ENCODE results near the gene ZNF292.
"Not testable (repeated sequence)": the region's sequence is repeated elsewhere in the genome, so short reads cannot be mapped to it uniquely, and the experiment has no call there.

ZNF292 gene

GRCh38 chr6:87274660-87275274, 119.4 kb downstream of the ZNF292 start:
- DNase-seq (ENCODE audit: low read depth in 2 of 2), result peak; percentile 12 to 30

DNA sequence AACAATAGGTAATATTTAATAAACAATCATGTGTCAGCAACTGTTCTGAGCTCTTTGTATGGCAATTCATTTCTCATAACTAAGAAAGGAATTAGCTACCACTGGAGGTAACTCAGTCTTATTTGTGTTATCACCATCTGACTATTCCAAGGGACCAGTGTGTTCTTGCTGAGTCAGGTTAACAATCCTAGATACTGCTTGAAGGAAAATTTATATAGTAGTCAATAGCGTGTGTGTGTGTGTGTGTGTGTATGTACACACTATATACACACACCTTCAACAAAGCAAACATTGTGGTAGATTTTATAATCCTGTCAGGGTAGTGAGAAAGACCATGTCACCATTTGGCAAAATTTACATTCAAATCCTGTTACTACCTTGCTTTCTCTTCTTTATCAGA, 121.3 kb downstream of the ZNF292 start:
- no peak for DNase-seq (ENCODE audit: low read depth in 2 of 2)

- no peak for DNase-seq (ENCODE audit: low read depth in 2 of 2)
These were observed 121.8 kb downstream of the ZNF292 start for GRCh38 chr6:87277123-87277522.

DNA sequence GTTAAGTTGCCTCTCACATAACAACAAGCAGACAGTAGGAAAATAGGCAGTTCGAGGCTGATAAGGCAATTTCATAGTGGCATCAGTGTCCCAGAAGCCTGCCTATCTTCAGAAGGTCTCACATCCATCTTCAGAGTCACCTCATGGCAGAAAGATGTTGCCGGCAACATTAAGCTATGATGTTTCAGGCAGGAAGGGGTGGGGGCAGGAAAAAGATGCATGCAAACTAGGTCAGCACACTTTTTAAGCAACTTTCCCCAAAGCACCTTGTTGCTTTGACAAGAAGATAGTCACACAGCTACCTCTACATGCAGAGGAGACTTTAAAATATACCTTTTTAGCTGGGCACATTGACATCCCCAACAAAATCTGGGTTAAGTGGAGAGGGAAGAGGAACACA, 123.8 kb downstream of the ZNF292 start:
- DNase-seq (ENCODE audit: low read depth in 2 of 2), result no peak

DNA sequence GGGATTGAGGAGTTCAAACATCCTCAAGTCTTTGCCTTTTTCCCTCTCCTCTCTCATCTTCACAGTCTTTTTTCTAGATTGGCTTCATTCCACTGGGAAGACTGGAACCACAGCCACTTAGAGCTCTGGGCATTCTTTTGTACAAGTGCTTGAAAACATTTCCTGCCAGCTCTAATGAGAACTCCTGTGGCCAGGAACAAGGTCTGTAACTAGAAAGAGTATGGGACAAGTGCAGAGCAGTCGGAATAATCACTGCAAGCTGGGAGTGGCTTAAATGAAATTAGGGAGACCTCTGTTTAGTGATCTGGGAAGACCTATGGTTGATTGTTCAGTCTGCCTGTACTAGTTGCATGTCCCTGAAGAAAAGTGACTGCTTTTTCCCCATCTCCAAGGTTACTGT, 126.1 kb downstream of the ZNF292 start:
- no peak for DNase-seq (ENCODE audit: low read depth in 2 of 2)

DNA sequence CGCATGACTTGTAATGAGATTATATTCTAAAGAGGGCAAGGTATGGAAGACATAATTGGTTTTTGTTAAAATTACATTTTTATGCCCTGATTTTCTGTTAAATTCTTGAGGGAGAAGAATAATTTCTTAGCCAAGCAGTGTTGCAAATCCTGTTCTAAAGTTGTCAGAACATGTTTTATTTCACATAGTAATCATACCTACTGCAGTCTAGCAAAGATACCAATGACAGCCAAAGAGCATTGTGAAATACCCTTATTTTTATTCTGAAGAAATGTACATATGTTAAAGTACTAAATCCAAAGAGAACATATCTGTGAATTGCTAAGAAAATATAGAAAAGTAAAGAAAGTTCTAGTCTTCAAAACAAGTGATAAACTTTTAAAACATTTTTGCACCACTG, 127.4 kb downstream of the ZNF292 start:
- no peak for DNase-seq (ENCODE audit: low read depth in 2 of 2)

DNA sequence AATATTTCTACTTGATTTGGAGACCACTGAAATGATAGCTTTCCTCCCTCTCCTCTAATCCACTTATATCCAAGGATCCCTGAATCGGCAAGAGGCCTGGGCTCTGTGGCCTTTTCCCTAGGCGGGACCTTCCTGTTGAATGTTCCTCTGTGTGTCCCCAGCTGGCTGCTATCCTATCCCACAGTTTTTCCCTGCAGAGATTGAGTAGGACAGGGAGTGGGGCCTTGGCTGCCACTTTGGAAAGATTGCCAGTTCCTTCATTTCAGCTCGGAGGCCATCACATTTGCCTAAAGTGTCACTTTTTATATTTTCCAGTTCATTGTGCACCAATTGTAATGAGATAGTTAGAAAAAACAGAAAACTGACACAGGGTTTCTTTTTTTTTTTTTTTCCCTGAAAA, 128.1 kb downstream of the ZNF292 start:
- no peak for DNase-seq (ENCODE audit: low read depth in 2 of 2)

DNA sequence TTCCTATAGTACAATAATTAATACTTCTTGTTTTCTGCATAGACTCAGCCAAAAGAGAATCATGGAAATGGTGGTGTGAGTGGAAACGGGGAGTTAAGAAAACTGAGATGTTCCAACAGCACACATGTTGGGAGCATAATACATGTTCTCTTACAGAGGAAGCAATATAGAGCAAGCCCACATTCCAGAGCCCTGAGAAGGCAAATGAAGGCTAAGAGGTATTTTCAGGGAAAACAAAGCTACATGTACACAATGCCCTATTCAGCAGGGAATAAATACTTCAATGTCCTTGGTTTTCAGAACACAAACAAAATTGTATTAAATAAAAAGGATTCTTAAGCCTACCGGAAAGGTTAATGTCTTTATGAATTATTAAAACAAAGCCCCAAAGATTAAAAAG, 131.9 kb downstream of the ZNF292 start:
- DNase-seq (ENCODE audit: low read depth in 2 of 2), result no peak

DNA sequence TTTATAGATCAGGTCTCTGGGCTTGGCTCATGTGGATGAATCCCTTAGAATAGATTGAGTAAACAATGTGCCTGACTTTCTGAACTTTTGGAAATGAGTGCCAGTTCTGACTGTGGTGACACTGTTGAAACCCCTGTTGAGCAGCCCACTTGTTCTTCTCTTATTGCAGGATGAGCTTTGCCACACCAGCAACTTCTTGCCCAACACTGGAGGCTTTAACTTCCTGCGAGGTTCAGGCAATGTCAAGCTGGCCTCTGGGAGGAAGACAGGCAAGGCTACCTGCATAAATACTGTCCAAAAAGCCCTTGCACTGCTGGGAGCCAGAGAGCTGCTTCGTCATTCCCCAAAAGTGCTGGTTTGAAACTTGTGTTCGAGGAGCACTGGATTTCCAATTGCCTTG, 134.2 kb downstream of the ZNF292 start:
- no peak for DNase-seq (ENCODE audit: low read depth in 2 of 2)

DNA sequence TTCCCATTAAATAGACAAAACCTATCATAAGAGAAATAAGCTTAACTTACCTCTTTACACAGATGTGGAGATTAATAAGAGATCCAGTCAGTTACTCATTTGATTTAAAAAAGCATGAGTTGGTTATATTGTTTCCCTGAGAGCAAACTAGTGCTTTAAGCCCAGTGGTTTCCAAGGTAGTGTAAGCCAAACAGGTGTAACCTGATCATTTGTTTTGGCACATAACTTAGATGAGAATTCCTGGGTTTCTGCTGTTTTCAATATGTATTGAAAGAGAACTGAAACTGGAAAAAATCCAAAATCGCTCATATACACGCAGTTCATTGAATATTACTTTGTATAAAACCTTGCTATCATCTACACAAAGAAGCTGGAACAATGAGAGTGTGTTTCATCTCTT, 136.5 kb downstream of the ZNF292 start:
- DNase-seq (ENCODE audit: low read depth in 2 of 2), result no peak

- DNase-seq (ENCODE audit: low read depth in 2 of 2), result no peak
These were observed 138.2 kb downstream of the ZNF292 start for GRCh38 chr6:87293526-87293925.

DNA sequence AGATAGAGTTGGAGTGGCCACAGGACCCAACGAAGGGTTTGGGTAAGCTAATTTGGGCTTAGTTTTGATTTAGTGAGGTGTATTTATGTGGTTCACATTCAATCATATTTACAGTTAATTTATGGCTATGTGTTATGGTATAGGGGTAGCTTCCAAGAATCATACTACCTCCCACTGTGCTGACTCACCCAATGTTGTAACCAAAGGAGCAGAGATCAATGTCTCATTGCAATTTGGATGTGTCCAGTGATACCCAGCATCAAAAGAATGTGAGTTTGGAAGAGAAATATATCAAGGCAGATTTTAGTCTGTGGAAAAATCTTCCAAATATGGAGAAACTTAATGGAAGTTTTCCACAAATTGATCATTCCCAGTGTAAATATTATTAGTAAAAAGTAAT, 141.8 kb downstream of the ZNF292 start:
- DNase-seq (ENCODE audit: low read depth in 2 of 2), result no peak

GRCh38 chr6:87301277-87301676, 145.9 kb downstream of the ZNF292 start:
- DNase-seq (ENCODE audit: low read depth in 2 of 2), result not testable (repeated sequence)

DNA sequence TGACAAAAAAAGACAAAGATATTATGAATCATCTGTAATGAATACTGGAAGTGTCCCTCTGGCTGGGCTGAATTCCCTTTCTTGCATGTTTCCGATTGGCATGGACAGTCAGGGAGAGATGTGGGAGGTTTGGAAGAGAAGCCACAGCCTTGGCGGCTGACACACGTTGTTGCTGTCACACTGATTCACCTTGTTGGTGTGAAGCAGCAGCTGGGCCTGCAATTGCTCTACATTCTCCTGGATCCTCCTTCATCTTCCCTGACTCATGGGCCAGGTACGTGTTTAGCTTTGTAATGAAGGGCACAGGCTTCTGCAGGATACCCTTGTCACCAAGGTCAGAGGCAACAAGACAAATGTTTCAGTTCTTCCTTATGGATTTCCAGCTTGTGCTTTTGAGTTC, 153.6 kb downstream of the ZNF292 start:
- DNase-seq (ENCODE audit: low read depth in 2 of 2), result no peak

GRCh38 chr6:87312860-87313259, 157.5 kb downstream of the ZNF292 start:
- no peak for DNase-seq (ENCODE audit: low read depth in 2 of 2)

All from fibroblast of skin of left biceps (primary cell).